NT2/D1 (cell line): Measurements from ENCODE around the gene BACH2.

ENCODE experiments used
- SUZ12 ChIP-seq: IDR thresholded peaks from 2 replicates; pipeline ENCODE4 v1.6.1; 2011; ENCODE audit not compliant: insufficient read length, insufficient read depth; ENCODE audit errors: extremely low read depth
- YY1 ChIP-seq: IDR thresholded peaks from 2 replicates; pipeline ENCODE4 v1.6.1; 2011; ENCODE audit not compliant: insufficient read length, insufficient read depth
- ZNF274 ChIP-seq: IDR thresholded peaks from 2 replicates; pipeline ENCODE4 v1.6.1; 2011; ENCODE audit warnings: mild to moderate bottlenecking, low read depth, low read length

DNA sequence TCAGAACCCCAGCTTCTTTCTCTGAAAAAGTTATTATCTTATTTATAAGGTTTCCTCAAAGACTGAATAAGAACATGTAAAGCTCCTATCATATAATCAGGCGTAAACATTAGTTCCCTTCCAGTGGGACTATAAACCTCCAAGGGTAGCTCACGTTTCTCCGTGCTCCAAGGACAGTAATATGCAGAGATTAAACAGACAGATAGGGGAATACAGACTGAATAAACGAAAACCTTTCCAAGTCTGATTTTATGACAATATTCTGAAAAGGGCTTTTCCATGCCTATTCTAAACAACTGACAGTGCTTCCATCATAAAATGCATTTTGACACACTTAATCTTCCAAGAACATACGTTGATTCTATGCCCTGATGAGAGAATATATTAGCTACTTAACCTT is 22.8 kb downstream of the BACH2 start:
- TF ChIP-seq YY1: no peak
- no peak for TF ChIP-seq SUZ12
- TF ChIP-seq ZNF274: no peak
